HS-5 (cell line): ENCODE data around the gene ANXA9.

ENCODE experiments used
- DNase-seq: peaks from one replicate; pipeline ENCODE4 v3.0.0-alpha.2; 2012; ENCODE audit warnings: low read depth

Gene ANXA9

GRCh38 chr1:151005729-151006319 lies 23.7 kb downstream of the ANXA9 start:
- DNase-seq, result no peak

GRCh38 chr1:151006327-151007052 lies 24.4 kb downstream of the ANXA9 start, which contains the start of gene MINDY1:
Gene MINDY1, minus strand, starts transcription at chr1:151006902. Its CDS starts 4,285 bp downstream, at chr1:151002617.
- DNase-seq, result peak; percentile 49

- no peak for DNase-seq
These were observed 25.8 kb downstream of the ANXA9 start for GRCh38 chr1:151007853-151008243.

DNA sequence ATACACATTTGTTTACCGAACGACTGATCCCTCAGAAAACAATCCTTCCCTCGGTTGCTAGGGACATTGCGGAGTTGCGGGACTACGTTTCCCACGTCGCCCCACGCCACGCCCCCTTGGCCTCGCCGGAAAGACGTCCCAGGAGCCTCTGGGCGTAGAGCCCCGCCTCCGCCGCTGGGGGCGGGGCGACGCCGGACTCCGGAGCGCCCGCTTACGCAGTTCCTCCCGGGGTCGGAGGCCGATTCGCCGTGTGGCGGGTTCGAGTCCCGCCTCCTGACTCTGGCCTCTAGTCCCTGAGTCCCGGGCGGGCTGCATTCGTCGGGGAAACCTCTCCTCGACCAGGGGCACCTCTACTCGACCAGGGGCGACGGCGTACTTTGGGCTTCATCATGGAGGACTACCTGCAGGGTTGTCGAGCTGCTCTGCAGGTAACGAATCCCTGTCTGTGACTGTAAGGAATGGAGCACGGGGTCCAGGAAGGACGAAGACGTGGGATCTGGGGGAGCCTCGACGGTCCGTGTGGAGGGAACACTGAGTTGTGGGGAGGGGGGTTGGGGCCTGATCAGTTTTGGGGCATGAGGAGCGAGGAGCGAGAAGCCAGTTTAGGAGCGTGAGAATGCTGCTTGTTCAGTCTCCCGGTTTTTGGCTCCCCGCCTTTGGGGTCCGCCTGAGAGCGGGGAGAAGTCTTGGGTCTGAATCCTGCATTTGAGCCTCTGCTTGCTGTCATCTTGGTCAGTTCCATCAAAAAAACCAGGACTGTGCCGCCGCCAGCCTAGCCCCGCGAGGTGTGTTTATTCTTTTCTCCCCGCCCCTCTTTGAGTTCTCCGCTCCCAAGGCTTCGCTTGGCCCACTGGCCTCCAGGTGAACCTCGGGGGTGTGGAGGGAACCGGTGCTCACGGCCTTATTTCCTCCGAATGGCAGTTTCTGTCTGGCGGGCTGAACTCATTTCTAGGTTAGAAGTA lies 26.4 kb downstream of the ANXA9 start, which contains the start of gene PRUNE1:
TSS of gene PRUNE1 (plus strand) at position 206 of the 962 bp plus-strand sequence. CDS start at position 390, 184 bp downstream.
- DNase-seq, result peak; percentile 83

DNA sequence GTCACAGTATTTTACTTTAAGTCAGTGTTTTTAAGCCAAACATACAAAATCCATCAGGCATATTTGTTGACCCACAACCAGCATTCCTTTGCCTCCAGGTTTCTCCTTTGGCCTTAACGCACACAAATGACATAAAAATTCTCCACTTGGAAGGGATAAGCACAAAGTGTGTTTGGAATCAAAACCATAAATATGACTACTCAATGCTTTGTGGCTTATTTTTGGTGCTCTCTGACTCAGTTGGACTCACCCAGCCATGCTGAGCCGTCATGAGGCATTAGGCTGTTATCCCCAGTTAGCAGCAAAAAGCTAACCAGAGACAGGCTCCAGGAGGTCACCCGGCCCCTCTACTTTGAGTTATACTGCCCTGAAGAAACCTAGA lies 27.1 kb downstream of the ANXA9 start:
- DNase-seq, result no peak

DNA sequence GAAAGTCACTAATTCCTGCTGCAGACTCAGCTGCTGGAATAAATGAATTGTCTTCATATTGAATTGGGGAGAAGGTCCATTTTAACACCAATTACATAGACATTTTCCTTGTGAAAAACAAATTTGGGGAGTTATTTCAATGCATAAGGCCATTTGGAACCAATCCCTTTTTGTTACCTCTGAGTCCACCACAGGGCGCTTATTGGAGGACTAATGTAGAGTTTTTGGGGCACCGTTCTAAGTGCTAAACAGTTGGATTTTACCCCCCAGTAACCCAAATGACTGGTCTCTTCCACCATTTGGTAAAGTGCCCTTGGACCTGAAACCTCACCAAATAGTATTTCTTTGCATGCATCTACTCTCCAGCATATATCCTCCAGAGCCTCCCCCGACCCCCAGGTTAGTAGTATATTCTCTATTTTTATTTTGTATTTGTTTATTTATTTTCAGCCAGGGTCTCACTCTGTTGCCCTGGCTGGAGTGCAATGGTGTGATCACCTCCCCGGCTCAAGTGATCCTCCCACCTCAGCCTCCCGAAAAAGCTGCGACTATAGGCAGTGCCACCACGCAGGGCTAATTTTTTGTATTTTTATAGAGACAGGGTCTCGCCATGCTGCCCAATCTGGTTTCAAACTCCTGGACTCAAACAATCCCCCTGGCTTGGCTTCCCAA lies 27.7 kb downstream of the ANXA9 start:
- no peak for DNase-seq

GRCh38 chr1:151010346-151010726 lies 28.2 kb downstream of the ANXA9 start:
- DNase-seq, result no peak

DNA sequence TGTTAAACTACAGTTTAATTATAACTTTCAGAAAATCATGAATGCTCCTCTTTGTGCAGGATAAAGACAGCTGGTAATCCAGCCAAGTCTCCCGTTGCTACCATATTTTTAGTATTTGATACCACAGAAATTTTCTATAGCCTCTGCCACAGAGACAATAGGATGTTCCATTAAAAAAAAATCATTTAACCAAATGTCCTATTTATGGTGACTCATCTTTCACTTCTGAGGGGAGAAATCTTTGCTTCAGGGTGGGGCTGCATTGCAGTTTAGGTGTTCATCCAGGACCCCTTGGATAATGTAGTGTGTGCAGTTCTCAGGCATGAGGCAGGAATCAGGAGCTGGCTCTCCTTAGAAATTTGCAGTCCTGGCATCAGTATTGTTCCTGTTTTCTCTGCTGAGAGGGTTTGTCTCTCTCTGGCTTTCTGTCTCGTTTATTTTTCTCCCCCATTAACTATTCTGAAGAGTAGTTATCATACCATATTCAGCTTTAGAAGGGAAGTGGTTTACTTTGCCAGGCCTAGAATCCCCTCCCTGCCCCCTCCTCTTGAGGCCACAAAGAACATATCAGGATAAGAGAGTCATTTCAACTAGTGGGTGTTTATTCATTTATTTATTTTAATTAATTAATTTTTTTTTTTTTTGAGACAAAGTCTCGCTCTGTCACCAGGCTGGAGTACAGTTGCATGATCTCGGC lies 29.2 kb downstream of the ANXA9 start:
- DNase-seq, result no peak

DNA sequence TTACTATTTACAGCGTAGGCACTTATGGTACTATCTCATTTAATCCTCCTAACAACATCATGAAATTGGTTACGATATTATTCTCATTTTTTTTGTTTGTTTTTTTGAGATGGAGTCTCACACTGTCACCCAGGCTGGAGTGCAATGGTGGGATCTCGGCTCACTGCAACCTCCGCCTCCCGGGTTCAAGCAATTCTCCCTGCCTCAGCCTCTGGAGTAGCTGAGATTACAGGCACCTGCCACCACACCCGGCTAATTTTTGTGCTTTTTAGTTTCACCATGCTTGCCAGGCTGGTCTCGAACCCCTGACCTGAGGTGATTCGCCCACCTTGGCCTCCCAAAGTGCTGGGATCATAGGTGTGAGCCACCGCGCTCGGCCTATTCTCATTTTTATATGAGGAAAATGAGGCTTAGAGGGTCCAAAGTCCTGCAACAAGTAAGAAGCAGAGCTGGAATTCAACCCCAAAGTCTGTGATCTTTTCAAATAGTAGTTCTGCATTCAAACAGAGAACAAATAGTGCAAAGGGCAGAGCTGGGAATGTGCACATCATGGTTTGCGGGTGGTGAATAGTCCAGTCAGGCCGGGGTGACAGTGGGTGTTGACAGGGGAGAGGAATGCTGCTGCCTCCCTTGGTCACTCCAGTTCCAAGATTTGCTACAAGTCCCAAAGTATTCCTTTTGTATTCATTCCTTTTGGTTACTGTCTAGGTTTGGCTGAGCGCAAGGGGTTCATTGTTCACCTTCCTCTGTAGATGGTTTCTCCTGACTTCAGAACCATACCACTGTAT lies 30.8 kb downstream of the ANXA9 start:
- DNase-seq, result no peak

DNA sequence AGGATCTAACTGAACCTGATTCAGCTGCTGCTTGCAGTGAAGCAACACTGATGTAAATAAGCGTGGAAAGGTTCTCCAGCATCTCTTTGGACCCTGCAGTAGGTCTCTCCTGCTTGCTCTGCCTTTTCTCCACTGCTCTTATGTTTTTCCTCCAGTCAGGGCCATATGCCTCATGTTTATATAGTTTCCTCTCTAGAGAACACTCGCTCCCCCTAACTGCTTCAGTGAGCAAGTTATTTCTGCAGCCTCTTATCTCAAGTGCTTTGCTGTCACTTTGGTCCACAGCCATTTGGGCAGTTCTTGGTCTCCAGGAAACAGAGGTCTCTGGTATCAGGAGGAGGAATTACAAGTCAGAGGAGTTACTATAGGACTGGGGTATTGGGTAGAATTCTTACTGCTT lies 31.4 kb downstream of the ANXA9 start:
- DNase-seq, result no peak

GRCh38 chr1:151024540-151025146 lies 42.6 kb downstream of the ANXA9 start:
- no peak for DNase-seq

GRCh38 chr1:151026460-151026859 lies 44.4 kb downstream of the ANXA9 start:
- no peak for DNase-seq

GRCh38 chr1:151032164-151032563 lies 50.1 kb downstream of the ANXA9 start:
- DNase-seq, result no peak

DNA sequence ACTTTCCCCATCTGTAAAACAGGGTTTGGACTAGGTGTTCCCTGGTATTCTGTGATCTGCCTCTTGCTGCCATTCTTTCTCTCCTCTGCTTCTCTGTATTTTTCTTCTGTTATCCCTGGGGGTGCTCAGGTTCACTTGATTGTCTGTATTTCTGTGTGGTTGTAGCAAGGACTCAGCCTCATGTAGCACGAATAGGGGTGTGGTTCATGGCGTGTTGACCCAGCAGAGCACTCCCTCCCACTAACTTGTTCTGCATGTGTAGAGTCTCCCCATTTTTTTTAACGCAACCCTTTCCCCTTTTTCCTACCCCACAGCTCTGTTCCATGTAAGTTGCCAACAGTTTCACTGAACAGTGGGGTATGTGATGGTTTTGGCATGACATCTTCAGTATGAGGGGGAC lies 53.1 kb downstream of the ANXA9 start:
- no peak for DNase-seq

DNA sequence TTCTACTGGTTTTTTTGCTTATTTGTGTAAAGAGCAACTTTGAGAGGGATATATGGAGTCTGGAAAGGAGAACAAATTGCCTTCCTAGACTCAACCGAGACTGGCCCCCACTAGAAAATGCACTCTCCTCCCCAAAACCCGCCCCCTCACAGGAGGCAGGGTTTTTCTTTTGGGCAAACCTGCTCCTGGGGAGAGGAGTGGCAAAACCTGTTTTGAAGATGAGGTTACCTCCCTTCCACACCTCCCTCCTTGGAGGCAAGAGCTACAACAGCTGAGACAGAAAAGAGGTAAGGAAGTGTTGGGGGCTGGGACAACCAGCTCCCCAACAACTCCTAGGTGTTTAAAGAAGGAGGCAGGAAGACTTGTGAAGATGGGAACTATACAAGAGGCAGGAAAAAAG lies 54.3 kb downstream of the ANXA9 start, which contains the start of gene BNIPL:
TSS of gene BNIPL (plus strand) at position 231 of the 400 bp plus-strand sequence. CDS start at position 371, 140 bp downstream.
- no peak for DNase-seq

- DNase-seq, result no peak
These were observed 54.9 kb downstream of the ANXA9 start for GRCh38 chr1:151037032-151037431.

- no peak for DNase-seq
These were observed 57.4 kb downstream of the ANXA9 start for GRCh38 chr1:151039521-151039920.

- no peak for DNase-seq
These were observed 61.1 kb downstream of the ANXA9 start for GRCh38 chr1:151043163-151043562.
